Activated T-helper 1 cell treated with anti-CD3 and anti-CD28 coated beads, Interleukin-12 subunit alpha, Interleukin-12 subunit beta, Interleukin-2, Interleukin-4 antibody, amounts not matched to agents 30 ng/mL and 10 ng/mL and 1 ng/mL, durations not matched to agents 14 hours and 24 hours and 36 hours (primary cell): ENCODE data around the gene CBX4. TPM values are rescaled to one million over a fixed set of nuclear protein-coding genes. Genes with fewer than 3 reads are reported as not detected.

Experiments
- DNase-seq: peaks from one replicate; pipeline ENCODE4 v3.0.0; 2021; ENCODE audit warnings: low spot score
- H3K27ac Mint-ChIP-seq: one replicate; pipeline ENCODE4 v1.8.0; 2021; ENCODE audit warnings: mild to moderate bottlenecking, mixed read lengths
- H3K27me3 Mint-ChIP-seq: one replicate; pipeline ENCODE4 v1.8.0; 2022; ENCODE audit warnings: mild to moderate bottlenecking, moderate library complexity, mixed read lengths; ENCODE audit not compliant: insufficient read depth
- H3K36me3 Mint-ChIP-seq: one replicate; pipeline ENCODE4 v1.8.0; 2021; ENCODE audit warnings: low read depth, mixed read lengths
- H3K4me1 Mint-ChIP-seq: one replicate; pipeline ENCODE4 v1.8.0; 2021; ENCODE audit warnings: low read depth, mixed read lengths
- H3K4me3 Mint-ChIP-seq: one replicate; pipeline ENCODE4 v1.8.0; 2021; ENCODE audit warnings: mild to moderate bottlenecking, moderate library complexity, mixed read lengths
- H3K9me3 Mint-ChIP-seq: one replicate; pipeline ENCODE4 v1.8.0; 2021; ENCODE audit warnings: mixed read lengths
- intact Hi-C: fragments of 100-400 bp; cut with micrococcal nuclease; formaldehyde crosslinking; loops from one replicate; pipeline ENCODE4 v1.15.1; 2024
- total RNA-seq: library from RNA; stranded (reverse); gene quantifications from 2 replicates; pipeline ENCODE4 v1.2.3, GENCODE V29; 2022

CBX4 gene
- total RNA-seq, 1 donor from 2014 or later: 23.8 TPM

- H3K27me3 Mint-ChIP-seq: peaks cover 67% of the 10 kb centered on the region
- DNase-seq: no peak
- intact Hi-C loops: no loop called here
- no peak overlapping the region for H3K4me3 Mint-ChIP-seq
- peak overlapping the region; percentile 66 for H3K27ac Mint-ChIP-seq
- H3K9me3 Mint-ChIP-seq: no peaks in the 10 kb centered on the region
- peaks cover 41% of the 10 kb centered on the region for H3K4me1 Mint-ChIP-seq
- peaks cover 3% of the 10 kb centered on the region for H3K36me3 Mint-ChIP-seq
Measured at GRCh38 chr17:79806863-79807720, 32.1 kb downstream of the CBX4 start.

GRCh38 chr17:79806446-79806760 lies 32.8 kb downstream of the CBX4 start:
- peaks cover 3% of the 10 kb centered on the region for H3K36me3 Mint-ChIP-seq
- intact Hi-C loops: no loop called here
- no peak overlapping the region for H3K4me3 Mint-ChIP-seq
- no peak overlapping the region for H3K27ac Mint-ChIP-seq
- H3K9me3 Mint-ChIP-seq: no peaks in the 10 kb centered on the region
- H3K27me3 Mint-ChIP-seq: peaks cover 67% of the 10 kb centered on the region
- no peak for DNase-seq
- H3K4me1 Mint-ChIP-seq: peaks cover 35% of the 10 kb centered on the region

DNA sequence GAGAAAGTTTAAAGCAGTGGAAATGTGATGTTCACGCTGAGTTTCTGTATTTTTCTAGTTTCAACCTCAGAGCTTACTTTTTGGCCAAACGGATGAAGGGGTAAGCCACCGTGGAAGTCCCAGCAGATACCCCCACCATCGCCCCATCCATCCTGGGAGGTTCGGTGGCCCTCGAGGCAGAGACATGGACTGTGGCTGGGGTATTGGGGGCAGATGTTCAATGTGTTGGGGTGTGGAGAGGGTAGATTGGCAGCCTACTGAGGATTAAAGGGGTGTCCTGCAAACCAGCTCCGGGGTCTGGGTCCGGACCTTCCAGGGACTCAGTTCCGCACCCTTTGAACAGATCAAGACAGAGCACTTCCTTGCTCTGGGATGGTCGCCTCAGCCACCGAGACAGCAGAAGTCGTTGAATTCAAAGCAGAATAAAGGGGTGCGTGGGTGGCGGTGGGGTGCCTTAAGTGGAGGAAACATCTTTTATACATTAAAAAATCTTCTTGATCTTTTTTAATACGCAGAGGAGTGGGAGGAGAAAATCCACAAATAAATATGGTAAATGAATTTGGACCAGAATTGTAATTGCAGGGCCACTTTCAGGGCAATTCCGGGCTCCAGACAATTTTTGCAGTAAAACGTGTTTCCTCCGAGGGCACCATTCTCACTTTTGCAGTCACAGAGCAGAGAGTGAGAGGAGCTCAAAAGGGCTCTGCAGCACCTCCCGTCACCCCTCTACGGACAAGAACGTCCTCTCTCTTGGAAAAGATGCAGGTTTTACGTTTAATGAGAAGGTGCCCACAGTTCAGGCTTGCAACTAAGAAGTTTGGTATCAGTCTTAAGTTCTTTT lies 34.2 kb downstream of the CBX4 start:
- Mint-ChIP-seq H3K27me3 (peaks cover 69% of the 10 kb centered on the region), H3K36me3 (peaks cover 5% of the 10 kb centered on the region), H3K4me3 (peak overlapping the region; percentile 75), H3K9me3 (peaks cover 4% of the 10 kb centered on the region), H3K4me1 (peaks cover 40% of the 10 kb centered on the region), H3K27ac (peak overlapping the region; percentile 95)
- intact Hi-C loops: loop anchor here (1.0 to 5.0 kb wide), 3 partner anchors 34 to 1592 kb away; partner anchors contain the start of genes BAHCC1 and CBX4
- DNase-seq: no peak

GRCh38 chr17:79803997-79804855 lies 35.0 kb downstream of the CBX4 start:
- intact Hi-C loops: loop anchor here (1.0 to 5.0 kb wide), 3 partner anchors 35 to 1593 kb away; partner anchors contain the start of genes BAHCC1 and CBX4
- peaks cover 4% of the 10 kb centered on the region for H3K9me3 Mint-ChIP-seq
- peak overlapping the region; percentile 75 for H3K4me3 Mint-ChIP-seq
- H3K27me3 Mint-ChIP-seq: peaks cover 72% of the 10 kb centered on the region
- H3K36me3 Mint-ChIP-seq: peaks cover 7% of the 10 kb centered on the region
- H3K4me1 Mint-ChIP-seq: peaks cover 48% of the 10 kb centered on the region
- peak; percentile 55 for DNase-seq
- peak overlapping the region; percentile 95 for H3K27ac Mint-ChIP-seq

DNA sequence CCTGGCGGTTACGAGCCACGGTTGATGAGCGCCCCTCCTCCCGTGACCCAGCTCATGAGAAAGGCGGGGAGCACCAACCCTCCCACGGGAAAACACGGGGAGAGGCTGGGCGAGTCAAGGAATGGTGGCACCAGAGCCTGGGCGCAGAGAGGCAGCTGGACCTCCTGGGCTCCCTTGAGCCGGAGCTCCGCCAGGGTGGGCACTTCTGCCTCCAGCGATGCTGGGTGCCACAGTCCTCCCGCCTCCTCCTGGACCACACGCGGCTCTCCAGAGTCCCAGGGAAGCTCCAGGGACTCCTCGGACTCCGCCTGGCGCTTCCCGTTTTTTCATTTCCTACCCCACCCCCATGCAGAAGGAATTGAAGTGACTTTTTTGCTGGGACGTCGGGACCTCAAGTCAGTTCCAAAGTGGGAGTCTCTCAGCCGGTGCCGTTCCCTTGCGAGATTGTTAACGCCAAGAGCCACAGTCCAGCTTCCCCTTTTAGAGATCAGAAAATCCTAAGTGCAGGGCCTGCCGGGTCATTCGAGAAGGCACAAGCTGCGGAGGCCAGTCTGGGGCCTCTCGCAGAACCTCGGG lies 35.7 kb downstream of the CBX4 start:
- peaks cover 4% of the 10 kb centered on the region for H3K9me3 Mint-ChIP-seq
- peak overlapping the region; percentile 30 for H3K4me3 Mint-ChIP-seq
- H3K4me1 Mint-ChIP-seq: peaks cover 40% of the 10 kb centered on the region
- DNase-seq: no peak
- H3K27me3 Mint-ChIP-seq: peaks cover 70% of the 10 kb centered on the region
- H3K27ac Mint-ChIP-seq: peak overlapping the region; percentile 29
- H3K36me3 Mint-ChIP-seq: peaks cover 7% of the 10 kb centered on the region
- intact Hi-C loops: loop anchor here (5.0 kb wide), 1 partner anchor 1594 kb away; the partner anchor contains the start of gene BAHCC1

DNA sequence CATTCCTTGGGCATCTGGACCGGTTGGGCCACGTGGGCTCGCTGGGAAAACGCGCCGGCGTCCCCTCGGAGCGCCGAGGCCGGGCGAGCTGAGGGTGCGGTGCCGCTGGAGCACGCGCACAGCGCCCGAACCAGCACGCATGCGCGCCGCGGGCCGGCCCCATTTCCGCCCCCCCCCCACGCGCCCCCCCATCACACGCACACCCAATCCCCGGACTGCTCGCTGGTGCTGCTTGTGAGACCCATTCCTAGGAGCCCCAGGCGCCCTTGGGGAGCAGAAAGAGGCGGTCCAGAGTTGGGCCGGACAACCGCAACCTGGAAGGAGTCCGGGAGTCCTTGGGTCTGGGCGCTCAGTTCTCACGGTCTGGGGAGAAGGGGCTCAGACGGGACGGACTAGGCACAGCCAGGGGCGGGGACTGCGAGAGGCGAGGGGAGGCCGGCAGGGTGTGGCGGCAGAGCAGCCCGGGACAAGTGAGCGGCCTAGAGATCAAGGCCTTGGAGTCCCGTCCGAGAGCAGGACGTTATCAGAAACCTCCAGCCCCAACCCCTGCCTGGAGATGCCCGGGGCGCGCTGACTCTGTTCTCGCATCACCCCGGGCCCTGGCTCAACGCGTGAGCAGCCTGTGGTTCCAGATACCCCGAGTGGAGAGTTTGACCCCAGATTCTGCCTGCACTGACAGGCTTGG lies 36.4 kb downstream of the CBX4 start:
- Mint-ChIP-seq H3K4me3 (no peak overlapping the region), H3K36me3 (peaks cover 7% of the 10 kb centered on the region), H3K27ac (peak overlapping the region; percentile 44), H3K9me3 (peaks cover 4% of the 10 kb centered on the region), H3K27me3 (peaks cover 68% of the 10 kb centered on the region), H3K4me1 (peaks cover 36% of the 10 kb centered on the region)
- DNase-seq: no peak
- intact Hi-C loops: loop anchor here (5.0 kb wide), 1 partner anchor 1594 kb away; the partner anchor contains the start of gene BAHCC1

DNA sequence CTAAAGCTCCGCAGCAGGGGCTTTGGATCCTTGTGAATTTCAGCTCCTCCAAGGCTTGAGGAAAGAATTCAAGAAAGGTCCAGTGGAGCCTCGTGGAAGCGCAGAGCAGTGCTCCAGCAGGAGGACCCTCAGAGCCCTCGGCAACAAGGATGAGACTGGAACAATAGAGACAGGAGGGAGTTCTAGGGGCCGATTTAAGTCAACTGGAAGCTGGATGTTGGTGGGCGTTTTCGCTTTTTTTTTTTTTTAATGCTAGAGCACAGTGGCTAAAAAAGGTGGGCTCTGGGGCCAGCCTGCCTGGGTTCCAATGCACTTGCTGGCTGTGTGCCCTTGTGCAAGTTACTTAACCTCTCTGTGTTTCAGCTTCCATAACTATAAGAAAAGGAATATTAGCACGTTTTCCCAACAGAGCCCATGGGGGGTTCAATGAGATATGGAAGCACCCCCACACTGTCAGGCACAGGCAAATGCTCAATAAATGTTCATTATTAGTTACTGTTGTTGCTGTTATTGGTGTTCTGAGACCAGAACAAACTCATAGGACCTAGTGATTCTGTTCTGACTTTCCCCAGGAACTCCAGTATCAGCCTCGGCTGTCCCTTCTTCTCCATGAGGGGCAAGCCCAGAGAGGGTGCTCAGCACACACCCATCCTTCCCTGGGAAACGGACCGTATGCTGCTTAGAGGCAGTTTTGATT lies 37.1 kb downstream of the CBX4 start:
- no peak for DNase-seq
- Mint-ChIP-seq H3K36me3 (peaks cover 7% of the 10 kb centered on the region), H3K27me3 (peaks cover 61% of the 10 kb centered on the region), H3K4me1 (peaks cover 36% of the 10 kb centered on the region), H3K4me3 (no peak overlapping the region), H3K9me3 (peaks cover 4% of the 10 kb centered on the region), H3K27ac (peak overlapping the region; percentile 35)
- intact Hi-C loops: loop anchor here (5.0 kb wide), 1 partner anchor 1595 kb away; the partner anchor contains the start of gene BAHCC1

- peaks cover 34% of the 10 kb centered on the region for H3K4me1 Mint-ChIP-seq
Measured at GRCh38 chr17:79801156-79802038, 37.8 kb downstream of the CBX4 start.

GRCh38 chr17:79800325-79801155 lies 38.7 kb downstream of the CBX4 start:
- Mint-ChIP-seq H3K4me1 (peaks cover 37% of the 10 kb centered on the region), H3K27me3 (peaks cover 54% of the 10 kb centered on the region), H3K27ac (peak overlapping the region; percentile 95), H3K36me3 (peaks cover 12% of the 10 kb centered on the region), H3K4me3 (peak overlapping the region; percentile 81), H3K9me3 (peaks cover 4% of the 10 kb centered on the region)
- no peak for DNase-seq
- intact Hi-C loops: loop anchor here (5.0 kb wide), 1 partner anchor 1597 kb away; the partner anchor contains the start of gene BAHCC1

More at GRCh38 chr17:79801156-79802038, 37.8 kb downstream of the CBX4 start:
- peaks cover 4% of the 10 kb centered on the region for H3K9me3 Mint-ChIP-seq
- peaks cover 58% of the 10 kb centered on the region for H3K27me3 Mint-ChIP-seq
- no peak overlapping the region for H3K4me3 Mint-ChIP-seq
- intact Hi-C loops: loop anchor here (5.0 kb wide), 1 partner anchor 1596 kb away; the partner anchor contains the start of gene BAHCC1
- H3K36me3 Mint-ChIP-seq: peaks cover 7% of the 10 kb centered on the region
- peak overlapping the region; percentile 35 for H3K27ac Mint-ChIP-seq
- DNase-seq: no peak
